Measurements from ENCODE around the gene ANKRD16.
"Not testable (repeated sequence)": the region's sequence is repeated elsewhere in the genome, so short reads cannot be mapped to it uniquely, and the experiment has no call there.

The ANKRD16 gene

DNA sequence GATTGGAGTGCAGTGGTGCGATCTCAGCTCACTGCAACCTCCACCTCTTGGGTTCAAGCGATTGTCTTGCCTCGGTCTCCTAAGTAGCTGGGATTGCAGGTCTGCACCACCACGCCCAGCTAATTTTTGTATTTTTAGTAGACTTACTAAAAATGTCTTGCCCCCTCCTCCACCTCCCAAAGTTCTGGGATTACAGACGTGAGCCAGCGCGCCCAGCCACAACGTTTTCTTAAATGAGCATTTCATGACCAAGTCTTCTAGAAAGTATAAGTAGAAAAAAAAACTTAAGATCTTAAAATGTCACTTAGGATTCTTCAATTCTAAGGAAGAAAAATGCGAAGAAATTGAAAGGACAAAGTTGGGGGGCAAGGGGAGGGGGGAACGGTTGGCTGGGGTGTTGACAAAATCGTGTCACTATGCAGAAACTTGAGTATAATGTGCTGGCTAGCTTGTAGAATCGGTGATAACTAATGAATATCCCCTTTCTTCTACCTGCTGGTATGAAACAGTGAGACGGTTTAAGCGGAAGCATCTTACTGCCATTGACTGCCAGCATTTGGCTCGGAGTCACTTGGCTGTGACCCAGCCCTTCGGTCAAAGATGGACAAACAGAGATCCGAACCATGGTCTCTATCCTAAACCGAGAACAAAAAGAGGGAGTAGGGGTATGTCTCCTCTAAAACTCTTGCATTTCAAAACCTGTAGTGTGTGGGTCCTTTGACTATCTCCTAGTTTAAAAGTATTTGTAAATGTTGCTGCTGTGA is 13.0 kb upstream of the ANKRD16 start:
- DNase-seq: no peak

- no peak for DNase-seq
Measured at GRCh38 chr10:5900247-5900646, 10.6 kb upstream of the ANKRD16 start.

GRCh38 chr10:5898163-5898562 is 8.5 kb upstream of the ANKRD16 start:
- DNase-seq: no peak

GRCh38 chr10:5897504-5897903 is 7.8 kb upstream of the ANKRD16 start:
- no peak for DNase-seq

DNA sequence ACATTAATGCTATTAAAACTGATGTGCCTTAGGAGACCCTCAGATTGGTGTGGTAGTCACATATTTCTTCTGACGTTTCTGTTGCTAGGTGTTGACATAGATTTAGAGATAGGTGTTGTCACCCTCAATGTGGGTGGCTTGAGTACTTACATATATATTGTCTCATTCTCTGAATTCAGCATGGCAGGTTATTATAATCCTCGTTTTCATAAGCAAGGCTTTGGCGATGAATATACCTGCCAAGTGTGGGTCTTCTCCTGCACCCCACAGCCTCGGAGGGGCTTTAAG is 7.3 kb upstream of the ANKRD16 start:
- DNase-seq: no peak

DNA sequence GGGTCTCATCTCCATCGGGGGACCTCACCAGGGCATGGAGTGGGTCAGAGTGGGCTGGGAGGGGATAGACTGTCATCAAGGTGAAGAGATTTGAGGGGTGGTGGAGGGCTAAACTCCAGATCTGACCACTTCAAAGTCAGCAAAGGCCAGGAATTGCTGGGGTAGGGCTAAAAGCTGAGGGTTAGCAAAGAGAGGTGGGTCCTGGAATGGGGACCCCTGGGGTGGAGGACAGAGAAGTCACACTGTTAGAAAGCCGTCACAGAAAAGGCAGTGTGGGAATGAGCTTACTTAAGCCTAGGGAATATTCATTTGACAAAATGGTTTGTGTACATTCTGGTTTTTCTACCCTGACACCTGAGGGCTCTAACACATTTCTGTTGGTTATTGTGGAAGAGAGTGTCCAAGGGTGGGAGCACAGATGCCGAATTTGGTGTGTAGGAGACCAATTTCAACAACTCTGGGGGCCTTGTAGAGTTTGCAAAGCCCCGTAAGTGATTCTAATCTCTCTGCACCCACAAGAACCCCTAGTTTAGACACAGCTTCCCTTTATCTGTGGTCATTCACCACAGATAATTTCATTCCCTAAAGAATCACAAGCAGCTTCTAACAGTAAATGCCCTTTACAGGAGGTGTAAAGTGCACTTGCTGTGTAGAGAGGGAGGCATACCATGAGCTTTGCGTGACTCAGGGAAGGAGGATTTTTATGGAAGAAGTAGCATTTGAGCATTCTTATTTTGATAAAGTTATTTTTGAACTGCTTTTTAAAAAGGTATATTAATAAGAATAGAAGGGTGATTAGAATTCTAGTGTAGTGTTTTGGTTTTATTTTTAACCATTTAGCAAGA is 6.7 kb upstream of the ANKRD16 start:
- DNase-seq: no peak

DNA sequence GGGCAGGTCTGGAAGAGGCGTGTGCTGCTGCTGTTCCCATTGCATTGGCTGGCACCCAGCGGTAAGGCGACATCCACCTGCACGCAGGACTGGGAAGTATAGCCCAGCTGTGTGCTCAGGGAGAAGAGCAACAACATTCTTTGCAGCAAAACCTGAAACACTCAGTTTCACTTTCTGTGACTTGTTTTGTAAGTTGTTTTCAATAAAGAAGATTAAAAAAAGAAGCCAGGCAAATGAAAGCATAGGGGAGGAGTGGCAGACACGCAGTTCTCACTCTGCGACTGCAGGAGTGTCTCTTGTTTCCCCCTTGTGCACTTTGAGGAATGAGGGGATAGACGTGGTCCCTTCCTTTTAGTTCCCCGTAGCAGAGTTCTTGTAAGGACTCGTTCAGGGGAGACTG is 6.1 kb upstream of the ANKRD16 start:
- no peak for DNase-seq

DNA sequence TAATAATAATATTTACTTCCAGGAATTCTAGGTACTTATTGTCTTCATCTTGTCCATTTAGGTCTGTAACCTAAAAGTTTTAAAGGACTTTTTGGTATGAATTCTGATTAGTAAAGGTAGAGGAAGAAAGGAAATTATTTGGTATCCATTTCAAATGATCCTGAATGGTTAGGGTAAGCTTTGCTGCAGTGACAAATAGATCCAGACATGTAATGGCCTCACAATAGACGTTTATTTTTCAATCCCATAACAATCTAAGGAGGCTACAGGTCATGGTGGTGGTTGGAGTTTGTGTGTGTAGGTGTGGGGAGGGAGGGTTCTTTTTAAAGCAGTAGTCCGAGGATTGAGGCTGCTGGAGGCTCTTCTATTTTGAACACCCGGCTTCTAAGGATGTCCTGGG is 5.7 kb upstream of the ANKRD16 start:
- DNase-seq: no peak

GRCh38 chr10:5894873-5895272 is 5.2 kb upstream of the ANKRD16 start:
- DNase-seq: no peak

DNA sequence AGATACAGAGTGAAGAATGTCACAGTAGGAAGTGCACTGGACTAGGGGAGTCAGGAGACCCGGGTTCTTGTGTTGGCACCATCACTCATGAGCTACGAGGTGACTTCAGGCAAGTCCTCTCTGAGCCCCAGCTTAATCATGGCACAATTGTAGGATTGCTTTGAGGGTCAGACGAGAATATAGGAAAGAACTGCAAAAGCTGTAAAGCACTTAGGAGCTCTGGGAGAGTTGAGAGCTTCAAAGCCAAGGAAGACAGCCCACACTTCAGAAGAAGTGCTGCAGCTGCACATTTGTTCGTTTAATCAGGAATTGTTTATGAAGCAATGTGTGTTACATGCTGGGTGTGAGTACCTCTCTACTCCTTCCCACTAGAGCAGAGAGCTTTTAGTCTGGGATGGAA is 4.7 kb upstream of the ANKRD16 start:
- no peak for DNase-seq

GRCh38 chr10:5893321-5893720 is 3.6 kb upstream of the ANKRD16 start:
- no peak for DNase-seq

DNA sequence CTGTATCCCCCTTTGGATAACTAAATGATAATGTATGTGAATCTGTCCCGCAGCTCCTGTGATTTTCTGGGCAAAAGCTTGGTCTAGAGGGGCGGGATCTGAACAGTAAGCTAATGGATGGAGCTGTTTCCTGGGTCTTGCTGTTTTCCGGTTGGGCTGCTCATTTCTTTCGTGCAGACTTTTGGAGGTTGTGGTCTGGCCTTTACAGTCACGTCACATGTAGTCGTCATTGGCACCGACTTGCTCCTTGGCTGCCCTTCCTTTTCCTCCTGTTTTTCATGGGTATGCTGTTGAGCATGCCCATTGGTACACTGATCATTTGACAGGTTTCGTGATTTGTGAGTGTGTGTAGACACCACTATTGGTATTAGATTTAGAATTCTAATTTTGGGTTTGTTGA is 2.3 kb upstream of the ANKRD16 start:
- DNase-seq: no peak

- DNase-seq: no peak
Measured at GRCh38 chr10:5891009-5891408, 1.3 kb upstream of the ANKRD16 start.

- no peak for DNase-seq
Measured at GRCh38 chr10:5890452-5890915, 791 bp upstream of the ANKRD16 start.

DNA sequence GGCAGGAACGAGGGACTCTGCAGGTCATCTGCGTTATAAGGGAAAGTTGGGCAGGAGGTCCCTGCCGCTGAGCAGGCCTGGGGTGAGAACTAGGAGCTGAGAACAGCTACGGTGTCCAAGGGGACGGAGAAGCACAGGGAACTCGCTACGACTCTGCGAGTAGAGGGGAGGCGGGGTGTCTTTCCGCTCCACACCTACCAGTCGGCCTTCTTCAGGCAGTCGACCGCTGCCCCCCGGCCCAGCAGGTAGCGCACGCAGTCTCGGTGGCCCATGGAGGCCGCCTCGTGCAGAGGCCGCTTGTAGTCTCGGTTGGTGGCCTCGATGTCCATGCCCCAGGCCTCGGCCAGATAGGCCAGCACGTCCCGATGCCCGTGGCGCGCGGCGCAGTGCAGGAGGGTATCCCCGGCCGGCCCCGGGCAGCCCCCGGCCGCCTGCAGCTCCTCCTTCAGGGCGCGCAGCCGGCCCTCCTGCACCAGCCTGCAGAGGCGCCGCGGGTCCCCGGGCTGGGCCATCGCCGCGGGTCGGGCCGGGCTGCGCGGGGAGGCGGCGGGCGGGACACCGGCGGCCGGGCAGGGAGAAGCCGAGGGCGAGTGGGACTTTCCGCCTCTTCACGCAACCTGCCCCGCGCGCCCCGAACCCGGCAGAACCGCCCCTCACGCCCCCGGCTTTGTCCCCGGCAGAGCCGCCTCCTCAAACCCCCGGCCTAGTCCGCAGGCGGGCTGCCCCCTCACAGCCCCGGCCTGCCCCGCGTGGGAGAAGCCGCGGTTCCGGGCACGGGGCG is 660 bp downstream of the ANKRD16 start:
- no peak for DNase-seq

DNA sequence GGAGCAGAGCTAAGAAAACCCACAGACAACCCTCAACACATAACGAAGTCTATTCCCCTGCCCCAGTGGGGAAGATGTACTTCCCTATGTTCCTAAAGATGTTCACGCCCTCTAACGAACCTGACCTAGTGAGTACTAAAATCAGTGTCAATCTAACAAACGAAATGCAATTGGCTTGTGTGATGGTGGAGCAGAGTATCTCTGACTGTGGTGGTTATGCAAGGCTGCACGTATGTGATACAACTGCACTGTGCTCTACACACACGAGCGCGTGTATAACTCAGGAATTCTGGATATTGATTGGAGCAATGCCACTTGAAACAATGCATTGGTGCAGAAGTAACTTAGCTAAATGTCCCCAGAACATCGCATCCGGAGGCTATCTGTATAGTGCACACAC is 1.3 kb downstream of the ANKRD16 start:
- no peak for DNase-seq

DNA sequence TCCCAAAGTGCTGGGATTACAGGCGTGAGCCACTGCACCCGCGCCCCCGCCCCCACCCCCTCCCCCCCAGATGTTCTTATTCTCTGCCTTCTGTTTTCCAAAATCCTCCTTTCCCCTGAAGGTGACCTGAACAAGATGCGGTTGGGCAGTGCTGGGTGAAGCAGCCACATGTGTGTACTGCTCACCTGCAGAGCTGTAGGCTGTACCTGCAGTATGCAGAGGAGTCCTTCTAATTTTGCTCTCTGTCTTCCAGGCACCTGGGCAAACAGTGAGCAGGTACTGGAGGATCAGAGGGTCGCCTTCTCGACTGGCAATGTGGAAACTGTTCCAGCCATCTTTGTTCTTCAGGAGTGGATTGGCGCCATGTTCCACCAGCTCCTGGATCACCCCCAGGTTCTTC is 2.1 kb downstream of the ANKRD16 start:
- no peak for DNase-seq

- DNase-seq: no peak
Measured at GRCh38 chr10:5887029-5887428, 2.7 kb downstream of the ANKRD16 start.

DNA sequence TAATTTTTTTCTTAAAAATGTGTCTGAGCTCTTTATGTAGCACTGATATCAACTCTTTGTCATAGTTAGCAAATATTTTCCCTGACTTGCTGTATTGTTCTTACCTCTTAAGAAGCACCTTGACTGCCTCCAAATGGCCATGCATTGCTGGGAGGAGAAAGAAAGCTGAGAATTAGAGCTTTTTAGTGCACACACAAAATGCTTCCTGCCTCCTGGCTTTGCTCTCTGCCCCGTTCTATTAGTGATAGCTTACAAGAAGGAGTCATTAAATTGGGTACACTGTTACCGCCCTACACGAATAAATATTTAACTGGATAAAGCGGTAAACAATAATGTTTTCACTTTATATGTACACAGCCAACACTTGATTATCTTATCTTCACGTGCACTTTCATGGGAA is 4.1 kb downstream of the ANKRD16 start:
- DNase-seq: no peak

GRCh38 chr10:5882961-5883360 is 6.7 kb downstream of the ANKRD16 start:
- DNase-seq: no peak

DNA sequence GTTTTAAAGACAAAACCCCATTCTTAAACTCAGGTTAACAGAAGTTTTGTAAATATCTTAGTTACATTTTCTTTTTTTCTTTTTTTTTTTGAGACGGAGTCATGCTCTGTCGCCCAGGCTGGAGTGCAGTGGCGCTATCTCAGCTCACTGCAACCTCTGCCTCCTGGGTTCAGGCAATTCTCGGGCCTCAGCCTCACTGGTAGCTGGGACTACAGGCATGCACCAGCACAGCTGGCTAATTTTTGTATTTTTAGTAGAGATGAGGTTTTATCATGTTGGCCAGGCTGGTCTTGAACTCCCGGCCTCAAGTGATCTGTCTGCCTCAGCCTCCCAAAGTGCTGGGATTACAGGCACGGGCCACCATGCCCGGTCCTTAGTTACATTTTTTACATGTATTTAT is 12.7 kb downstream of the ANKRD16 start:
- DNase-seq: not testable (repeated sequence)

DNA sequence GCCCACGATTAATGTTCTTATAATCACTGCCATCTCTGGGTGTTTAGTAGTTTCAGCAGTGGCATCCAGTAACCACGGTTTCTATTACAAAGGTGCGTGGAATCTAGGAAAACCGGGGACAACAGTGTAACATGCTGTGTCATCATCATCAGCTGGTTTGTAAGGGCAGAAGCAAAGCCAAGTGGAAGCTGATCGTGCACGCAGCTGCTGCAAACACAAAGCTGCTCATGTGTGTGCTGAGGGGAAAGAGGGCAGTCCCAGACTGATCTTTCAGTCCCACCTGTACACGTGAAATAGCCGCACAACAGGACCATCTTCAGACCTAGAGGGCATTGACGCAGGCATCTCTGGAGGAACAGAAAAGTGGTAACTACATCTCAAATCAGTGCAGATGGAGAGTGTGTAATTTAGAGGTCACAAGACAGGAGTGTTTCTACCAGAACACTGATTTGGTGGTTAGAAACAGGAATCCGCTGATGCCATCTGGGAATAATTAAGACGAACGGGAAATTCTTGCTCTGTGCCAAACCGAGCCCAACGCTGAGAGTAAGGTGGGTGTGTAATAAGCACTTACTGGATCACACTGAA is 13.4 kb downstream of the ANKRD16 start:
- no peak for DNase-seq

DNA sequence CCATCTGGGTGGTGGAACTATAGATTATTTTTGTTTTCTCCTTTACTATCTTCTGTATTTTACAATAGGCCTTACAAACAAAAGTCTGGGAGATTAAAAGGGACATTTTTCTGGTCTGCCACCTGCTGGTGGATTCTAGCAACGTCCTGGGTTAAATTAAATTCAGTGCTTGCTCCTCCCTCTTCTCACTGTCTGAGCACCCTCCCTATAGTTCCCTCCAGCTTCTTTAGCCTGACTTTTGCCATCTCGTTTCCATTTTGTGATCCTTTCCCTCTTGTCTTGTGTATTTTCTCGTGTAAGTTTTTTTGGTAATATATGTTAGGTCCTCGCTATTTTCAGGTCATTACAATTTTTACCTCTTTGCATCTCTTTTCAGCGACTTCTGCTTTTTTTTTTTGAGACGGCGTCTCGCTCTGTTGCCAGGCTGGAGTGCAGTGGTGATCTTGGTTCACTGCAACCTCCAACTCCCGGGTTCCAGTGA is 16.1 kb downstream of the ANKRD16 start:
- peak; percentile 84 for DNase-seq
